ENCODE measurements around the gene CLEC2D.
"Not testable (repeated sequence)": the region's sequence is repeated elsewhere in the genome, so short reads cannot be mapped to it uniquely, and the experiment has no call there.

CLEC2D gene

GRCh38 chr12:9651265-9651729, 18.2 kb upstream of the CLEC2D start:
- peak in 1 of 2 donors; percentile 61 for DNase-seq (ENCODE audit: low read depth in 2 of 2)

GRCh38 chr12:9660046-9660445, 9.5 kb upstream of the CLEC2D start:
- no peak for DNase-seq (ENCODE audit: low read depth in 2 of 2)

- DNase-seq (ENCODE audit: low read depth in 2 of 2), result no peak
Observed at GRCh38 chr12:9661720-9662119, 7.8 kb upstream of the CLEC2D start.

- DNase-seq (ENCODE audit: low read depth in 2 of 2), result no peak
Observed at GRCh38 chr12:9662488-9662887, 7.0 kb upstream of the CLEC2D start.

- no peak for DNase-seq (ENCODE audit: low read depth in 2 of 2)
Observed at GRCh38 chr12:9667403-9668160, 1.9 kb upstream of the CLEC2D start.

GRCh38 chr12:9668161-9669018, 1.1 kb upstream of the CLEC2D start:
- DNase-seq (ENCODE audit: low read depth in 2 of 2), result no peak

- no peak for DNase-seq (ENCODE audit: low read depth in 2 of 2)
Observed at GRCh38 chr12:9669019-9669326, 540 bp upstream of the CLEC2D start.

- DNase-seq (ENCODE audit: low read depth in 2 of 2), result not testable (repeated sequence)
Observed at GRCh38 chr12:9672340-9672739, 2.8 kb downstream of the CLEC2D start.

- peak in 1 of 2 donors; percentile 64 for DNase-seq (ENCODE audit: low read depth in 2 of 2)
Observed at GRCh38 chr12:9673404-9674225, 4.1 kb downstream of the CLEC2D start.

GRCh38 chr12:9674226-9674590, 4.7 kb downstream of the CLEC2D start:
- DNase-seq (ENCODE audit: low read depth in 2 of 2), result no peak

GRCh38 chr12:9682508-9682907, 13.0 kb downstream of the CLEC2D start:
- not testable (repeated sequence) for DNase-seq (ENCODE audit: low read depth in 2 of 2)

- DNase-seq (ENCODE audit: low read depth in 2 of 2), result not testable (repeated sequence)
Observed at GRCh38 chr12:9682949-9683348, 13.4 kb downstream of the CLEC2D start.

- not testable (repeated sequence) for DNase-seq (ENCODE audit: low read depth in 2 of 2)
Observed at GRCh38 chr12:9685366-9685765, 15.9 kb downstream of the CLEC2D start.

- DNase-seq (ENCODE audit: low read depth in 2 of 2), result no peak
Observed at GRCh38 chr12:9685915-9686314, 16.4 kb downstream of the CLEC2D start.

GRCh38 chr12:9687228-9687627, 17.7 kb downstream of the CLEC2D start:
- DNase-seq (ENCODE audit: low read depth in 2 of 2), result no peak

GRCh38 chr12:9692909-9693308, 23.4 kb downstream of the CLEC2D start:
- no peak for DNase-seq (ENCODE audit: low read depth in 2 of 2)

- DNase-seq (ENCODE audit: low read depth in 2 of 2), result no peak
Observed at GRCh38 chr12:9694241-9694640, 24.7 kb downstream of the CLEC2D start.

- DNase-seq (ENCODE audit: low read depth in 2 of 2), result not testable (repeated sequence)
Observed at GRCh38 chr12:9695150-9695549, 25.6 kb downstream of the CLEC2D start.

GRCh38 chr12:9695661-9696060, 26.1 kb downstream of the CLEC2D start:
- DNase-seq (ENCODE audit: low read depth in 2 of 2), result not testable (repeated sequence)

- DNase-seq (ENCODE audit: low read depth in 2 of 2), result no peak
Observed at GRCh38 chr12:9697619-9698018, 28.1 kb downstream of the CLEC2D start.

GRCh38 chr12:9698681-9699080, 29.2 kb downstream of the CLEC2D start:
- DNase-seq (ENCODE audit: low read depth in 2 of 2), result no peak

GRCh38 chr12:9699269-9699897, 29.9 kb downstream of the CLEC2D start:
- DNase-seq (ENCODE audit: low read depth in 2 of 2), result no peak
